ENCODE data around the gene PKLR.
A peak's percentile ranks its signal among the peaks of the same experiment; 100 is the strongest.
"Not testable (repeated sequence)": the region's sequence is repeated elsewhere in the genome, so short reads cannot be mapped to it uniquely, and the experiment has no call there.

Gene PKLR

GRCh38 chr1:155318082-155318481, 16.8 kb upstream of the PKLR start:
- no peak for DNase-seq (ENCODE audit: low read depth in 3 of 3)

GRCh38 chr1:155316922-155317321, 15.7 kb upstream of the PKLR start:
- DNase-seq (ENCODE audit: low read depth in 3 of 3), result no peak

GRCh38 chr1:155313261-155313660, 12.0 kb upstream of the PKLR start:
- no peak for DNase-seq (ENCODE audit: low read depth in 3 of 3)

- no peak for DNase-seq (ENCODE audit: low read depth in 3 of 3)
These were observed 8.3 kb upstream of the PKLR start for GRCh38 chr1:155309423-155310021.

GRCh38 chr1:155308493-155309422, 7.5 kb upstream of the PKLR start, which contains the start of gene FDPS:
Gene FDPS, plus strand, starts transcription at chr1:155308866. Its CDS starts 924 bp downstream, at chr1:155309790.
- DNase-seq (ENCODE audit: low read depth in 3 of 3), result peak; percentile 93 to 98 (median 94)

- no peak for DNase-seq (ENCODE audit: low read depth in 3 of 3)
These were observed 6.1 kb upstream of the PKLR start for GRCh38 chr1:155307247-155307740.

- no peak for DNase-seq (ENCODE audit: low read depth in 3 of 3)
These were observed 4.7 kb upstream of the PKLR start for GRCh38 chr1:155305881-155306391.

GRCh38 chr1:155304558-155305063, 3.4 kb upstream of the PKLR start:
- DNase-seq (ENCODE audit: low read depth in 3 of 3), result no peak

- DNase-seq (ENCODE audit: low read depth in 3 of 3), result no peak
These were observed 497 bp downstream of the PKLR start for GRCh38 chr1:155300553-155301329.

GRCh38 chr1:155300024-155300423, 1.2 kb downstream of the PKLR start:
- DNase-seq (ENCODE audit: low read depth in 3 of 3), result no peak

GRCh38 chr1:155297384-155297783, 3.9 kb downstream of the PKLR start:
- no peak for DNase-seq (ENCODE audit: low read depth in 3 of 3)

GRCh38 chr1:155296661-155297060, 4.6 kb downstream of the PKLR start:
- DNase-seq (ENCODE audit: low read depth in 3 of 3), result no peak

- no peak for DNase-seq (ENCODE audit: low read depth in 3 of 3)
These were observed 5.3 kb downstream of the PKLR start for GRCh38 chr1:155295942-155296267.

GRCh38 chr1:155295183-155295941, 5.9 kb downstream of the PKLR start:
- no peak for DNase-seq (ENCODE audit: low read depth in 3 of 3)

- DNase-seq (ENCODE audit: low read depth in 3 of 3), result no peak
These were observed 6.6 kb downstream of the PKLR start for GRCh38 chr1:155294520-155295182.

- no peak for DNase-seq (ENCODE audit: low read depth in 3 of 3)
These were observed 8.0 kb downstream of the PKLR start for GRCh38 chr1:155293086-155293749.

- not testable (repeated sequence) for DNase-seq (ENCODE audit: low read depth in 3 of 3)
These were observed 10.2 kb downstream of the PKLR start for GRCh38 chr1:155291006-155291405.

- DNase-seq (ENCODE audit: low read depth in 3 of 3), result no peak
These were observed 13.2 kb downstream of the PKLR start for GRCh38 chr1:155287987-155288543.

- no peak for DNase-seq (ENCODE audit: low read depth in 3 of 3)
These were observed 14.7 kb downstream of the PKLR start for GRCh38 chr1:155286544-155286943.

- DNase-seq (ENCODE audit: low read depth in 3 of 3), result no peak
These were observed 15.6 kb downstream of the PKLR start for GRCh38 chr1:155285631-155286044.
